ENCODE data around the gene DIP2A.

DIP2A gene

GRCh38 chr21:46437511-46437910 is 21.2 kb upstream of the DIP2A start:
- Histone ChIP-seq H3K27ac (no peak overlapping the region), H3K9me3 (ENCODE audit: severe bottlenecking) (no peaks in the 10 kb centered on the region), H3K27me3 (ENCODE audit: insufficient read depth, low read depth, severe bottlenecking) (no peaks in the 10 kb centered on the region), H3K36me3 (peaks cover 99% of the 10 kb centered on the region), H3K4me3 (ENCODE audit: low read depth, low read length) (no peak overlapping the region)
- no peak for TF ChIP-seq CTCF (IDR thresholded peaks at IDR 0.05; ENCODE audit: low read depth, low read length)
- DNase-seq = no peak

GRCh38 chr21:46438241-46438640 is 20.4 kb upstream of the DIP2A start:
- Histone ChIP-seq H3K27ac (no peak overlapping the region), H3K9me3 (ENCODE audit: severe bottlenecking) (no peaks in the 10 kb centered on the region), H3K27me3 (ENCODE audit: insufficient read depth, low read depth, severe bottlenecking) (no peaks in the 10 kb centered on the region), H3K36me3 (peaks cover 99% of the 10 kb centered on the region), H3K4me3 (ENCODE audit: low read depth, low read length) (no peak overlapping the region)
- no peak for DNase-seq
- no peak for TF ChIP-seq CTCF (IDR thresholded peaks at IDR 0.05; ENCODE audit: low read depth, low read length)

- Histone ChIP-seq H3K4me3 (ENCODE audit: low read depth, low read length) (no peak overlapping the region), H3K27me3 (ENCODE audit: insufficient read depth, low read depth, severe bottlenecking) (no peaks in the 10 kb centered on the region), H3K9me3 (ENCODE audit: severe bottlenecking) (no peaks in the 10 kb centered on the region), H3K27ac (no peak overlapping the region), H3K36me3 (peaks cover 98% of the 10 kb centered on the region)
- no peak for DNase-seq
- no peak for TF ChIP-seq CTCF (IDR thresholded peaks at IDR 0.05; ENCODE audit: low read depth, low read length)
These were observed 18.8 kb upstream of the DIP2A start for GRCh38 chr21:46439906-46440305.

GRCh38 chr21:46441331-46441730 is 17.4 kb upstream of the DIP2A start:
- Histone ChIP-seq H3K36me3 (peaks cover 98% of the 10 kb centered on the region), H3K4me3 (ENCODE audit: low read depth, low read length) (no peak overlapping the region), H3K27ac (no peak overlapping the region), H3K9me3 (ENCODE audit: severe bottlenecking) (no peaks in the 10 kb centered on the region), H3K27me3 (ENCODE audit: insufficient read depth, low read depth, severe bottlenecking) (no peaks in the 10 kb centered on the region)
- TF ChIP-seq CTCF (IDR thresholded peaks at IDR 0.05; ENCODE audit: low read depth, low read length) = no peak
- no peak for DNase-seq

GRCh38 chr21:46441961-46442498 is 16.7 kb upstream of the DIP2A start:
- Histone ChIP-seq H3K36me3 (peaks cover 97% of the 10 kb centered on the region), H3K9me3 (ENCODE audit: severe bottlenecking) (peaks cover 2% of the 10 kb centered on the region), H3K4me3 (ENCODE audit: low read depth, low read length) (no peak overlapping the region), H3K27ac (no peak overlapping the region), H3K27me3 (ENCODE audit: insufficient read depth, low read depth, severe bottlenecking) (no peaks in the 10 kb centered on the region)
- no peak for DNase-seq
- TF ChIP-seq CTCF (IDR thresholded peaks at IDR 0.05; ENCODE audit: low read depth, low read length) = no peak

- H3K36me3 ChIP-seq = peaks cover 96% of the 10 kb centered on the region
- DNase-seq = no peak
These were observed 15.8 kb upstream of the DIP2A start for GRCh38 chr21:46442938-46443337.

More at GRCh38 chr21:46442938-46443337, 15.8 kb upstream of the DIP2A start:
- Histone ChIP-seq H3K9me3 (ENCODE audit: severe bottlenecking) (peaks cover 3% of the 10 kb centered on the region), H3K4me3 (ENCODE audit: low read depth, low read length) (no peak overlapping the region), H3K27ac (no peak overlapping the region), H3K27me3 (ENCODE audit: insufficient read depth, low read depth, severe bottlenecking) (no peaks in the 10 kb centered on the region)
- TF ChIP-seq CTCF (IDR thresholded peaks at IDR 0.05; ENCODE audit: low read depth, low read length) = no peak

Data from WERI-Rb-1 (cell line).